Measurements from ENCODE around the gene MAB21L3.

MAB21L3 gene

DNA sequence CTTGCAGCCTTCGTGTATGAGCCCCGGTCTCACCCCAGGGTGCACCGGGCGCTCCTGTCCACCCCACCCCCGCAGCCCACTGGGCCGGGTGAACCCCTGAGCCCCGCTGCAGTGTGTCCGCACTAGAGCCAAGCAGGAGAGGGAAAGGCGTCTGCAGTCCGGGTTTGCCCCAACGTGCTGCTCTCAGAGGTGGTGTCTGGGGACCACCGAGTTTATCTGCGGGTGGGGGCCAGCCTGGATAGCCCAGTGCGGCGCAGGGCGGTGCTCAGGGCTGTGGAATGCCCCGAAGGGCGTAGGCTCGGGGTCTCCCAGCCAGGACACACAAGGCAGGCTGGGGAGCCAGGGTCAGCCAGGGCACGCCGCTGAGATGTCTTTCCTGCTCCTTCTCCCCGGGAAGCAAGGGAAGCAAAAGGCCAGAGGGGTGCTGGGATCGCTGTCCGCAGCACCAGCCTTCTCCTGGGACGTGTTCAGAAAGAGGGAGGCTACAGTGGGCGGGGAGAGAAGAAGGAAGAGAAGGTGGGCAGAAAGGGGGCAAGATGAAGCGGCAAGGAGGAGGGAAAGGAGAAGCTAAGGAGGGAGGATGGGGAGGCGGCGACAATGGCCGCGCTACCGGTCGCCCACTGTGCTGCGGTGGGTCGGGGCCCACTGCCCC, 56.6 kb downstream of the MAB21L3 start:
- FAIRE-seq, result no peak
- TF ChIP-seq PAX5 (IDR thresholded peaks at IDR 0.05; ENCODE audit: insufficient read depth, low read length, severe bottlenecking) (no peak), SPI1 (IDR thresholded peaks at IDR 0.05; ENCODE audit: low read depth, low read length) (no peak), POU2F2 (IDR thresholded peaks at IDR 0.05; ENCODE audit: low read depth, low read length) (no peak), POLR2AphosphoS5 (IDR thresholded peaks at IDR 0.05; ENCODE audit: low read depth, low read length) (no peak), TAF1 (IDR thresholded peaks at IDR 0.05; ENCODE audit: low read depth, low read length) (no peak)
- no peak for DNase-seq (ENCODE audit: insufficient read length, low spot score)

DNA sequence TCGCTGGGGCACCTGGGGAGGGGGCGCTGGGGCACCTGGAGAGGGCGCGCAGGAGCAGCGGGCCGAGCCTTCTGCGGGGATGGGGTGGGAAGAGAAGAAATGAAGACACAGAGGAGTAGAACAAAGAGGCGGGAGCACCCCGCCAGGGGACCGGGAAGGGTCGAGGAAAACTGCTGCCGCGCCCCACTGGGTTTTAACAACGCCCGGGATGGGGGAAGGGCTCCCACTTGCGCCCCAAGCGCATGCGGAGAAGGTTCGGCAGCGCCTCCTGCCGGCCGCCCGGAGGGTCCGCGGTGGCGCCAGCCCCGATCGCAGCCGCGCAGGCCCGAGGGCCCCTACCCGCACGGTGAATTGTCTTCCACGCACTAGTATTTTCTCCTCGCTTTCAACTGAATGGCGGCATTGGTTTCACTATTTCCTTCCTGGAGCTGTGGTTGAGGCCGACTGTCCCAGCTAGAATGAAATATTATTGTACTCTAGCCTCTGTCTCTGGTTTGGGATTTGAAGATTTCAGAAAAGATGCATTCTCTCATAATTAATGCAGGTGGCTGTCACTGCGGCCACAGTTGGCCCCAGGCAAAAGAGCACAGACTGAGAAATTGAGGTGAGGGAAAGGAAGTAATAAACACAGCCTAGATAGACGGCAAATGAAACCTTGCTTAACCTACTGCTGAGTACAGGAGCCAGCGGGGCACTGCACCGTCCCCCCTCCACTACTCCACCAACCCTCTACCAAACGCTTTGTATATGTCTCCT, 57.3 kb downstream of the MAB21L3 start:
- FAIRE-seq, result peak; percentile 31
- peak; percentile 77 for DNase-seq (ENCODE audit: insufficient read length, low spot score)

DNA sequence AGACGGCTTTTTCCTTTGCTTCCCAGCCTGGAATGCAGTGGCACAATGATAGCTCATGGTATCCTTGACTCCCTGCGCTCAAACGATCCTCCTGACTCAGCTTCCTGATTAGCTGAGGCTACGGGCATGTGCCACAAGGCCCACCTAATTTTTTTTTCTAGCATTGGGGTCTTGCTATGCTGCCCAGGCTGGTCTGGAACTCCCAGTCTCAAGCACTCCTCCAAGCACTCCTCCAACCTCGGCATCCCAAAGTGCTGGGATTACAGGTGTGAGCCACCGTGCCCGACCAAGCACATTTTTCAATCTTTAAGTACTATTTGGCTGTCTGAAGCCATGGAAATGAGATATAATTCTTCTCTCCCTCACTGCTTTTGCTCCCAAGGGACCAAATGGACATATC, 58.7 kb downstream of the MAB21L3 start:
- DNase-seq (ENCODE audit: insufficient read length, low spot score) (no peak), FAIRE-seq (no peak)
- TF ChIP-seq PAX5 (IDR thresholded peaks at IDR 0.05; ENCODE audit: insufficient read depth, low read length, severe bottlenecking) (no peak), POU2F2 (IDR thresholded peaks at IDR 0.05; ENCODE audit: low read depth, low read length) (no peak), POLR2A (IDR thresholded peaks at IDR 0.05; ENCODE audit: low read depth, low read length) (no peak), TAF1 (IDR thresholded peaks at IDR 0.05; ENCODE audit: low read depth, low read length) (no peak), POLR2AphosphoS5 (IDR thresholded peaks at IDR 0.05; ENCODE audit: low read depth, low read length) (no peak), SPI1 (IDR thresholded peaks at IDR 0.05; ENCODE audit: low read depth, low read length) (no peak)

More for the DNA sequence above, 57.3 kb downstream of the MAB21L3 start:
- TF ChIP-seq POLR2AphosphoS5 (IDR thresholded peaks at IDR 0.05; ENCODE audit: low read depth, low read length) (no peak), POU2F2 (IDR thresholded peaks at IDR 0.05; ENCODE audit: low read depth, low read length) (no peak), SPI1 (IDR thresholded peaks at IDR 0.05; ENCODE audit: low read depth, low read length) (no peak), POLR2A (IDR thresholded peaks at IDR 0.05; ENCODE audit: low read depth, low read length) (no peak), TAF1 (IDR thresholded peaks at IDR 0.05; ENCODE audit: low read depth, low read length) (no peak), PAX5 (IDR thresholded peaks at IDR 0.05; ENCODE audit: insufficient read depth, low read length, severe bottlenecking) (no peak)

DNA sequence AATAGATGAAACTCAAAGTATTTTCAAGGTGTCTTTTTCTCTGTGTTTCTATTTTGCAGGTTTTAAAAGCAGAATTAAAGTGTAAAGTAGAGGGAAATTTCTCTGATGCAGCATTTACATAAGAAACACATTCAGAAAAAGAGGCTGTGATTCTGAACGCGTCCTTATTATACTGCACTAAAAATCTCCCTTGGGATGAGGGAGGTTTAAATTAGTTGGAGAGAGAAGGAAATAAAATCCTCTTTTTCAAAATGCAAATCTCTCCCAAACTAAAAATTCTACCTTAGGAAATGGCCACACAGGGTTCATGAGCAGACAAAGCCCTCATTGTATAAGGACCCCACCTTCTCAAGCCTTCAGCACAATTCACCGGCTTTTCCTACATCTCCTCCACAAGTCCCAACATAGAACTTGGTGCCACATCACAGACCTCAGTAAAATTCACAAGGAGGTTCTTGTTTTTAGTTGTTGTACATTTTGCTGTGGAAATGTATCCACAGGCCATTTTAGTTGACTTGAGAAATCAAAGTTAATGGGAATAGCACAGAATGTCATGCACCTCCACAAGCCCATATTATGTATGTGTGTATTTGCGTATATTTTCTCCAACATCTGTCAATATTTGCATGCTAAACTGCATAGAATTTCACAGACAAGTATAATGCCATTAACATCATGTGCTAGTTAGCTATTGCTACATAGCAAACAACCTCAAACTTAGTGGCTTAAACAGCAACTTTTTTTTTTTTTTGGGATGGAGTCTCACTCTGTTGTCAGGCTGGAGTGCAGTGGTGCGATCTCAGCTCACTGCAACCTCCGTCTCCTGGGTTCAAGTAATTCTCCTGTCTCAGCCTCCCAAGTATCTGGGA, 59.8 kb downstream of the MAB21L3 start:
- FAIRE-seq (no peak), DNase-seq (ENCODE audit: insufficient read length, low spot score) (no peak)

DNA sequence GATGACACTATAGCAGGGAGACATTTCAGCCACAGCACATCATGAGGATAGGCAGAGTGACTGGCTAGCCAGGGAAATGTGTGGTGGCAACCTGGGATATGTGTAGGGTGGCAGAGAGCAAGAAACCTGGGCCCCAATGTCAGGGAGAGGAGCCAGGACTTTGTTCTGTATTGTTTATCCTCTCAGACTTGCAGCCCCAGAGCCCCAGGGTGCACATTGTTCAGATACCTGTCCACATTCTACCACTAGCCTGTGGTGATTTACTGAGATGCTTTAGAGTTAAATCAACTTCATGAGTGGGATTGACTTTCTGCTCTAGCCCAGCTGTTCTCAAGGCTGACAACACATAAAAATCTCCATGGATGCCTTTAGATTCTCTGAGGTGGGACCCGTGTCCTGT, 61.5 kb downstream of the MAB21L3 start:
- TF ChIP-seq POLR2AphosphoS5 (IDR thresholded peaks at IDR 0.05; ENCODE audit: low read depth, low read length) (no peak), TAF1 (IDR thresholded peaks at IDR 0.05; ENCODE audit: low read depth, low read length) (no peak), POU2F2 (IDR thresholded peaks at IDR 0.05; ENCODE audit: low read depth, low read length) (no peak), SPI1 (IDR thresholded peaks at IDR 0.05; ENCODE audit: low read depth, low read length) (no peak), PAX5 (IDR thresholded peaks at IDR 0.05; ENCODE audit: insufficient read depth, low read length, severe bottlenecking) (no peak), POLR2A (IDR thresholded peaks at IDR 0.05; ENCODE audit: low read depth, low read length) (no peak)
- DNase-seq (ENCODE audit: insufficient read length, low spot score) (no peak), FAIRE-seq (no peak)

More for the DNA sequence above, 59.8 kb downstream of the MAB21L3 start:
- TF ChIP-seq TAF1 (IDR thresholded peaks at IDR 0.05; ENCODE audit: low read depth, low read length), result no peak
- no peak for TF ChIP-seq POLR2A (IDR thresholded peaks at IDR 0.05; ENCODE audit: low read depth, low read length)
- no peak for TF ChIP-seq POU2F2 (IDR thresholded peaks at IDR 0.05; ENCODE audit: low read depth, low read length)
- TF ChIP-seq POLR2AphosphoS5 (IDR thresholded peaks at IDR 0.05; ENCODE audit: low read depth, low read length), result no peak
- no peak for TF ChIP-seq SPI1 (IDR thresholded peaks at IDR 0.05; ENCODE audit: low read depth, low read length)
- TF ChIP-seq PAX5 (IDR thresholded peaks at IDR 0.05; ENCODE audit: insufficient read depth, low read length, severe bottlenecking), result no peak

DNA sequence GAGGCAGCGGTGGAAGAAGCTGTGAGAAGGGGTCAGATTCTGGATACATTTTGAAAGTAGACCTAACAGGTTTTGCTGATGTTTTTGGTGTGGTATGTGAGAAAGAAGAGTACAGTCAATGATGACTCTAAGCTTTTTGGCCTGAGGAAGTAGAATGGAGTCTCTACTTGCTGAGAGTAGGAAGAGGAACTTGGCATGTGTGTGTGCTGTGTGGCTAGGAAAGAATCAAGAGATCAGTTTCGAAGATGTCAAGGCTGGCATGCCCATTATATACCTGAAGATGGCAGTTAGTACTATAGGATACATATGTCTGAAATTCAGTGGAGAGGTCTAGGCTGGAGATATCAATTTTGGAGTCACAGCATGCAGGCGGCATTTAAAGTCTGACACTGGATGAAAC, 64.4 kb downstream of the MAB21L3 start:
- DNase-seq (ENCODE audit: insufficient read length, low spot score) (no peak), FAIRE-seq (no peak)
- TF ChIP-seq TAF1 (IDR thresholded peaks at IDR 0.05; ENCODE audit: low read depth, low read length) (no peak), POU2F2 (IDR thresholded peaks at IDR 0.05; ENCODE audit: low read depth, low read length) (no peak), SPI1 (IDR thresholded peaks at IDR 0.05; ENCODE audit: low read depth, low read length) (no peak), POLR2A (IDR thresholded peaks at IDR 0.05; ENCODE audit: low read depth, low read length) (no peak), PAX5 (IDR thresholded peaks at IDR 0.05; ENCODE audit: insufficient read depth, low read length, severe bottlenecking) (no peak), POLR2AphosphoS5 (IDR thresholded peaks at IDR 0.05; ENCODE audit: low read depth, low read length) (no peak)

DNA sequence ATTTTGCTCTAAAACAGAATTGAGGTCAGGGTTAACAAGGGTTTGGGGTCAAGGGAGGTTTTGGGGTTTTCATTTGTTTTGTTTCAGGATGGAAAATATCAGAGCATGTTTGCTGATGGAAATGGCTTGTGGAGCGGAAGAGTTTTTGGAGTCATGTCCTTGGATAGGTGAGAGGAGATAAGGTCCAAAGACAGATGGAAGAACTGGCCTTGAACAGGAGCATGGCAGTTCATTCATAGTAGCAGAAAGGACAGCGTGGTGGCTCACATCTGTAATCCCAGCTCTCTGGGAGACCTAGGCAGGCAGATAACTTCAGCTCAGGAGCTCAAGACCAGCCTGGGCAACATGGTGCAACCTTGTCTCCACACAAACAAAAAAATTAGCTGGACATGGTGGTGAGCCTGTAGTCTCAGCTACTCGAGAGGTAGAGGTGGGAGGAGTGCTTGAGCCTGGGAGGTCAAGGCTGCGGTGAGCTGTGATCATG, 65.1 kb downstream of the MAB21L3 start:
- DNase-seq (ENCODE audit: insufficient read length, low spot score) (no peak), FAIRE-seq (no peak)
- TF ChIP-seq POLR2A (IDR thresholded peaks at IDR 0.05; ENCODE audit: low read depth, low read length) (no peak), PAX5 (IDR thresholded peaks at IDR 0.05; ENCODE audit: insufficient read depth, low read length, severe bottlenecking) (no peak), SPI1 (IDR thresholded peaks at IDR 0.05; ENCODE audit: low read depth, low read length) (no peak), POLR2AphosphoS5 (IDR thresholded peaks at IDR 0.05; ENCODE audit: low read depth, low read length) (no peak), TAF1 (IDR thresholded peaks at IDR 0.05; ENCODE audit: low read depth, low read length) (no peak), POU2F2 (IDR thresholded peaks at IDR 0.05; ENCODE audit: low read depth, low read length) (no peak)

DNA sequence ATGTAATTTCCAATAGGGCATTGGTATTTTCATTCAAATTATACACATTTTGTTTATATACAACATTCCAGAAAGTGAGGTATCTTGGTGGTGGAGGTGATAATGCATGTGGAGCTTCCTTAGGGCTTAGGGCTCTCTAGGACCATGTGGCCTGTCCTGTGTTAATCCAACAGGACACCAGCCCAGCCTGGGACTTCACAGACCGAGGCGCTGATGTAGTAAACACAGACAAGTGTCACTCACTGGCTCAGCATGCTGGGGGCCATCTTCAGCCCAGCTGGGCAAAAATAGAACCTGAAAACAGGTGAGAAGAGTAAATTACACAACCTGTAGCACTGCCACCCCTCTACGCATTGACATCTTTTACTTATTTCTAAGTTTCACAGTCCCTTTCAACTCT, 66.7 kb downstream of the MAB21L3 start:
- DNase-seq (ENCODE audit: insufficient read length, low spot score), result no peak
- TF ChIP-seq POU2F2 (IDR thresholded peaks at IDR 0.05; ENCODE audit: low read depth, low read length) (no peak), SPI1 (IDR thresholded peaks at IDR 0.05; ENCODE audit: low read depth, low read length) (no peak), TAF1 (IDR thresholded peaks at IDR 0.05; ENCODE audit: low read depth, low read length) (no peak), POLR2A (IDR thresholded peaks at IDR 0.05; ENCODE audit: low read depth, low read length) (no peak), POLR2AphosphoS5 (IDR thresholded peaks at IDR 0.05; ENCODE audit: low read depth, low read length) (no peak), PAX5 (IDR thresholded peaks at IDR 0.05; ENCODE audit: insufficient read depth, low read length, severe bottlenecking) (no peak)
- no peak for FAIRE-seq
